Caco-2 (cell line): Measurements from ENCODE around the gene SPTBN1. TPM values are rescaled to one million over a fixed set of nuclear protein-coding genes. Genes with fewer than 3 reads are reported as not detected.

ENCODE experiments used
- BruUV-seq: library from RNA; stranded (reverse); fragments of 400-500 nt; replicated peaks from 2 replicates; lab custom pipeline; 2021; lab: Mats Ljungman, UMichigan
- CTCF ChIA-PET: fragments of 300-600 bp; sonication (Branson Sonifier 250); formaldehyde crosslinking; loops from one replicate; lab custom pipeline; 2022; ENCODE audit warnings: antibody characterized with exemption; lab: Charles Lee
- POLR2A ChIA-PET: fragments of 300-600 bp; sonication (Branson Sonifier 250); formaldehyde crosslinking; loops from one replicate; lab custom pipeline; 2022; ENCODE audit warnings: antibody characterized with exemption; lab: Charles Lee
- DNase-seq, 2 experiments: peaks; one replicate each; pipeline versions ENCODE4 v3.0.0 to v3.0.0-alpha.2; 2020 to 2022
- H3K27me3 ChIP-seq: replicated peaks from 2 replicates; pipeline ENCODE4 v1.6.0; 2011; ENCODE audit warnings: low read length; ENCODE audit not compliant: control insufficient read depth, insufficient read depth
- H3K36me3 ChIP-seq: 2 replicates; pipeline ENCODE4 v1.5.1; 2011; ENCODE audit warnings: low read length; ENCODE audit not compliant: control insufficient read depth, insufficient read depth
- H3K4me1 ChIP-seq: fragments of 250-450 bp; sonication (Bioruptor Pico); 2 replicates; pipeline ENCODE4 v1.5.1; 2020; ENCODE audit warnings: mild to moderate bottlenecking
- H3K4me3 ChIP-seq: 2 replicates; pipeline ENCODE4 v1.5.1; 2011; ENCODE audit warnings: low read depth, mild to moderate bottlenecking, control low read depth, low read length
- H3K9me3 ChIP-seq: fragments of 250-450 bp; sonication (Bioruptor Pico); 2 replicates; pipeline ENCODE4 v1.5.1; 2020; ENCODE audit warnings: mild to moderate bottlenecking, moderate library complexity
- H3K27ac Mint-ChIP-seq: one replicate; pipeline ENCODE4 v1.8.0; 2022; ENCODE audit warnings: mixed read lengths; ENCODE audit not compliant: unreplicated experiment
- H3K27me3 Mint-ChIP-seq: one replicate; pipeline ENCODE4 v1.8.0; 2022; ENCODE audit warnings: mixed read lengths; ENCODE audit not compliant: insufficient read depth, unreplicated experiment
- H3K36me3 Mint-ChIP-seq: one replicate; pipeline ENCODE4 v1.8.0; 2022; ENCODE audit warnings: mild to moderate bottlenecking, mixed read lengths; ENCODE audit not compliant: insufficient read depth, unreplicated experiment
- H3K4me1 Mint-ChIP-seq: one replicate; pipeline ENCODE4 v1.8.0; 2022; ENCODE audit warnings: low read depth, mixed read lengths; ENCODE audit not compliant: unreplicated experiment
- H3K4me3 Mint-ChIP-seq: one replicate; pipeline ENCODE4 v1.8.0; 2022; ENCODE audit warnings: mild to moderate bottlenecking, moderate library complexity, mixed read lengths; ENCODE audit not compliant: unreplicated experiment
- H3K9me3 Mint-ChIP-seq: one replicate; pipeline ENCODE4 v1.8.0; 2022; ENCODE audit warnings: mixed read lengths; ENCODE audit not compliant: unreplicated experiment
- intact Hi-C: fragments of 100-400 bp; cut with micrococcal nuclease; formaldehyde crosslinking; loops from one replicate; pipeline ENCODE4 v1.10.0; 2022; ENCODE audit not compliant: unreplicated experiment
- total RNA-seq: library from RNA; stranded (reverse); gene quantifications from 2 replicates; pipeline ENCODE4 v1.2.3, GENCODE V29; 2022
- TF ChIP-seq, protein P1 (sequence below), 2 experiments: fragments of 200-600 bp in 1 of 2; IDR thresholded peaks; 1 replicate in 1 of 2; 2 replicates in 1 of 2; pipeline versions ENCODE4 v1.5.1 to v1.8.0; 2011 to 2022; ENCODE audit warnings: antibody characterized with exemption in 1 of 2, control low read depth in 1 of 2, inconsistent platforms in 1 of 2, low read depth in 1 of 2, low read length in 1 of 2, mild to moderate bottlenecking in 1 of 2, moderate library complexity in 1 of 2; ENCODE audit not compliant: insufficient read depth in 1 of 2, severe bottlenecking in 1 of 2, unreplicated experiment in 1 of 2

SPTBN1 gene
- total RNA-seq, 1 experiment from 2014 or later: 361 TPM

DNA sequence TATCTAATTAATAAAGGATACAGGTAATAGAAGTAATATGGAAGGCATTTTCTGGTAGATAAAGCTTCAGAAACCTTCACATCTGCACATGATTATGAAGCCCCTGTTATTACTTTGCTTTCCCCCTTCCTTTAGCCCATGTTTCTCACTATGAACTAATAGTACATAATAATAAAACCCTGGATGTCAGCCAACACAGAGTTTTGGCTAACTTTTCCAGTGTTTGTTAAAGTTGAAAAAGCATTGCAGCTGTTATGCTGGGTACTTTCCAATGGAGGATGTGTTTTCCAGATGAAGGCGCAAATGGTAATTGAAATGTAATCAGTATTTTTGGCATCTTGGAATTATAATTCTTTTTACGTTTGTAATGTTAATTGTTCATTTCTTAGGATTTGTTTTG is 43.5 kb downstream of the SPTBN1 start:
- no peaks in the 10 kb centered on the region for H3K27me3 Mint-ChIP-seq

GRCh38 chr2:54500404-54501205 is 44.5 kb downstream of the SPTBN1 start:
- no peak overlapping the region for H3K27ac Mint-ChIP-seq
- no TSS peak for BruUV-seq
- H3K9me3 Mint-ChIP-seq: no peaks in the 10 kb centered on the region
- no peak overlapping the region for H3K4me3 ChIP-seq
- ChIA-PET CTCF (no interaction called here), POLR2A (no interaction called here)
- H3K36me3 Mint-ChIP-seq: peaks cover 7% of the 10 kb centered on the region
- peaks cover 12% of the 10 kb centered on the region for H3K4me1 Mint-ChIP-seq
- TF ChIP-seq, protein P1, sequence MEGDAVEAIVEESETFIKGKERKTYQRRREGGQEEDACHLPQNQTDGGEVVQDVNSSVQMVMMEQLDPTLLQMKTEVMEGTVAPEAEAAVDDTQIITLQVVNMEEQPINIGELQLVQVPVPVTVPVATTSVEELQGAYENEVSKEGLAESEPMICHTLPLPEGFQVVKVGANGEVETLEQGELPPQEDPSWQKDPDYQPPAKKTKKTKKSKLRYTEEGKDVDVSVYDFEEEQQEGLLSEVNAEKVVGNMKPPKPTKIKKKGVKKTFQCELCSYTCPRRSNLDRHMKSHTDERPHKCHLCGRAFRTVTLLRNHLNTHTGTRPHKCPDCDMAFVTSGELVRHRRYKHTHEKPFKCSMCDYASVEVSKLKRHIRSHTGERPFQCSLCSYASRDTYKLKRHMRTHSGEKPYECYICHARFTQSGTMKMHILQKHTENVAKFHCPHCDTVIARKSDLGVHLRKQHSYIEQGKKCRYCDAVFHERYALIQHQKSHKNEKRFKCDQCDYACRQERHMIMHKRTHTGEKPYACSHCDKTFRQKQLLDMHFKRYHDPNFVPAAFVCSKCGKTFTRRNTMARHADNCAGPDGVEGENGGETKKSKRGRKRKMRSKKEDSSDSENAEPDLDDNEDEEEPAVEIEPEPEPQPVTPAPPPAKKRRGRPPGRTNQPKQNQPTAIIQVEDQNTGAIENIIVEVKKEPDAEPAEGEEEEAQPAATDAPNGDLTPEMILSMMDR (IDR thresholded peaks at IDR 0.05; ENCODE audit: insufficient read depth in 1 of 2, low read depth in 1 of 2, low read length in 1 of 2, severe bottlenecking in 1 of 2, unreplicated experiment in 1 of 2): no peak
- DNase-seq: no peak
- no peaks in the 10 kb centered on the region for H3K36me3 ChIP-seq
- H3K4me1 ChIP-seq: no peaks in the 10 kb centered on the region
- H3K4me3 Mint-ChIP-seq: no peak overlapping the region
- no peaks in the 10 kb centered on the region for H3K9me3 ChIP-seq
- no peaks in the 10 kb centered on the region for H3K27me3 Mint-ChIP-seq
- H3K27me3 ChIP-seq: no peaks in the 10 kb centered on the region
- intact Hi-C loops: loop anchor here (5.0 kb wide), 1 partner anchor 393 kb away; no protein-coding TSS in a partner anchor

More for the DNA sequence above, 43.5 kb downstream of the SPTBN1 start:
- Mint-ChIP-seq H3K36me3 (peaks cover 13% of the 10 kb centered on the region), H3K4me3 (no peak overlapping the region), H3K4me1 (peaks cover 12% of the 10 kb centered on the region), H3K9me3 (no peaks in the 10 kb centered on the region), H3K27ac (no peak overlapping the region)
- TF ChIP-seq, protein P1 (IDR thresholded peaks at IDR 0.05; ENCODE audit: insufficient read depth in 1 of 2, low read depth in 1 of 2, low read length in 1 of 2, severe bottlenecking in 1 of 2, unreplicated experiment in 1 of 2): no peak
- POLR2A ChIA-PET: no interaction called here
- no peak overlapping the region for H3K4me3 ChIP-seq
- no peaks in the 10 kb centered on the region for H3K4me1 ChIP-seq
- no TSS peak for BruUV-seq
- no peaks in the 10 kb centered on the region for H3K27me3 ChIP-seq
- H3K36me3 ChIP-seq: no peaks in the 10 kb centered on the region
- CTCF ChIA-PET: no interaction called here
- DNase-seq: no peak
- intact Hi-C loops: loop anchor here (2.0 to 5.0 kb wide), 2 partner anchors 323 to 392 kb away; no protein-coding TSS in a partner anchor
- no peaks in the 10 kb centered on the region for H3K9me3 ChIP-seq

DNA sequence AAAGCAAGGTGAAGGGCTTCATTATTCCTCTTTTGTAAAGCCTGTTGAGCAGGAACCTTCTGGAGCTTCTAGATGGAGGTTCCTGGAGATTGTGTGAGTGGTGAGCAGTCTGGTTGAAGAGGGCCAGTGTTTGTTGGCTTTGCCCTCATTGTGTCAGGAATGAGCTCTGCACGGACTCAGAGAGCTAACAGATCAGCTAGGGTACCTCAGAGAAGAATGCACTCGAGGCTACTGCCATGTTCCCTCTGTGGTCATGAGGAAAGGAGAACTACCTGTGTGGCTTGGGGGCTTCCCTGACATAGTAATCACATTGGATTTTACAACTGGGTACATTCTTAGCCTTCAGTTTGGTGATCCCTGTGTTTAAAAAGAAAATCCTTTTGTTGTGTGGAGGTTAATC is 46.6 kb downstream of the SPTBN1 start:
- no peak for DNase-seq
- H3K9me3 ChIP-seq: no peaks in the 10 kb centered on the region; the same call in 1 of the 2 replicates
- intact Hi-C loops: loop anchor here (1.0 to 5.0 kb wide), 2 partner anchors 326 to 395 kb away; no protein-coding TSS in a partner anchor
- no peaks in the 10 kb centered on the region for H3K9me3 Mint-ChIP-seq
- ChIA-PET CTCF (interaction anchor here (0.6 to 1.1 kb wide), 3 partner anchors 36 to 548 kb away, joined by 3 to 7 read pairs (median 4); no protein-coding TSS in a partner anchor), POLR2A (no interaction called here)
- peaks cover 12% of the 10 kb centered on the region for H3K4me1 Mint-ChIP-seq
- H3K4me3 ChIP-seq: no peak overlapping the region
- H3K27me3 ChIP-seq: no peaks in the 10 kb centered on the region
- no TSS peak for BruUV-seq
- peaks cover 7% of the 10 kb centered on the region for H3K36me3 Mint-ChIP-seq
- no peaks in the 10 kb centered on the region for H3K36me3 ChIP-seq
- no peak overlapping the region for H3K27ac Mint-ChIP-seq
- TF ChIP-seq, protein P1 (IDR thresholded peaks at IDR 0.05; ENCODE audit: insufficient read depth in 1 of 2, low read depth in 1 of 2, low read length in 1 of 2, severe bottlenecking in 1 of 2, unreplicated experiment in 1 of 2): no peak
- no peaks in the 10 kb centered on the region for H3K4me1 ChIP-seq
- no peaks in the 10 kb centered on the region for H3K27me3 Mint-ChIP-seq
- no peak overlapping the region for H3K4me3 Mint-ChIP-seq
